GM10266 (cell line): Measurements from ENCODE around the gene KRAS.

Experiments
- DNase-seq: peaks from one replicate; pipeline ENCODE4 v3.0.0; 2012; ENCODE audit errors: extremely low spot score
- CTCF ChIP-seq: IDR thresholded peaks from 2 replicates; pipeline ENCODE4 v1.5.1; 2012; ENCODE audit warnings: mild to moderate bottlenecking, low read depth; ENCODE audit not compliant: control insufficient read depth, insufficient read depth; ENCODE audit errors: missing control alignments

The KRAS gene

GRCh38 chr12:25186788-25187402 lies 63.8 kb downstream of the KRAS start:
- no peak for TF ChIP-seq CTCF
- DNase-seq = peak; percentile 18

- no peak for DNase-seq
- TF ChIP-seq CTCF = no peak
Observed at GRCh38 chr12:25186038-25186787, 64.5 kb downstream of the KRAS start.

GRCh38 chr12:25184132-25184531 lies 66.6 kb downstream of the KRAS start:
- no peak for DNase-seq
- no peak for TF ChIP-seq CTCF

GRCh38 chr12:25182765-25183164 lies 68.0 kb downstream of the KRAS start:
- DNase-seq = no peak

GRCh38 chr12:25162866-25163265 lies 87.9 kb downstream of the KRAS start:
- no peak for TF ChIP-seq CTCF
- no peak for DNase-seq

More at GRCh38 chr12:25182765-25183164, 68.0 kb downstream of the KRAS start:
- TF ChIP-seq CTCF = no peak

- no peak for DNase-seq
- TF ChIP-seq CTCF = no peak
Observed at GRCh38 chr12:25156061-25156460, 94.7 kb downstream of the KRAS start.

GRCh38 chr12:25155022-25155576 lies 95.6 kb downstream of the KRAS start:
- TF ChIP-seq CTCF = peak; percentile 62
- peak; percentile 34 for DNase-seq
